Measurements from ENCODE around the gene CLTB.

The CLTB gene

GRCh38 chr5:176407456-176408251 lies 8.7 kb downstream of the CLTB start:
- TF ChIP-seq CTCF (IDR thresholded peaks at IDR 0.05; ENCODE audit: control extremely low read depth, extremely low read depth, low read depth, missing control alignments), result no peak
- DNase-seq (ENCODE audit: extremely low spot score), result no peak
- ChIA-PET POLR2A (interaction anchor here (0.5 kb wide), 1 partner anchor 82 kb away, joined by 7 read pairs; no protein-coding TSS in a partner anchor), CTCF (interaction anchor here (1.2 to 3.7 kb wide), 4 partner anchors 8 to 135 kb away, joined by 3 to 22 read pairs (median 10); partner anchors contain the start of genes CLTB and FAF2)

GRCh38 chr5:176406436-176407052 lies 9.8 kb downstream of the CLTB start:
- DNase-seq (ENCODE audit: extremely low spot score), result no peak
- TF ChIP-seq CTCF (IDR thresholded peaks at IDR 0.05; ENCODE audit: control extremely low read depth, extremely low read depth, low read depth, missing control alignments), result no peak
- CTCF ChIA-PET, result interaction anchor here (1.2 to 3.7 kb wide), 4 partner anchors 10 to 136 kb away, joined by 3 to 22 read pairs (median 10); partner anchors contain the start of genes CLTB and FAF2
- POLR2A ChIA-PET, result no interaction called here

GRCh38 chr5:176405656-176406435 lies 10.5 kb downstream of the CLTB start:
- ChIA-PET POLR2A (interaction anchor here (0.7 kb wide), 1 partner anchor 8 kb away, joined by 7 read pairs; no protein-coding TSS in a partner anchor), CTCF (interaction anchor here (1.2 to 3.7 kb wide), 4 partner anchors 10 to 42 kb away, joined by 3 to 22 read pairs (median 10); partner anchors contain the start of genes CLTB and FAF2)
- TF ChIP-seq CTCF (IDR thresholded peaks at IDR 0.05; ENCODE audit: control extremely low read depth, extremely low read depth, low read depth, missing control alignments), result no peak
- no peak for DNase-seq (ENCODE audit: extremely low spot score)

- TF ChIP-seq CTCF (IDR thresholded peaks at IDR 0.05; ENCODE audit: control extremely low read depth, extremely low read depth, low read depth, missing control alignments), result no peak
- ChIA-PET POLR2A (no interaction called here), CTCF (interaction anchor here (1.1 to 1.3 kb wide), 2 partner anchors 14 to 47 kb away, joined by 4 read pairs; partner anchors contain the start of gene FAF2)
- no peak for DNase-seq (ENCODE audit: extremely low spot score)
Observed at GRCh38 chr5:176401281-176402205, 14.8 kb downstream of the CLTB start.

GRCh38 chr5:176400382-176401156 lies 15.8 kb downstream of the CLTB start:
- no peak for TF ChIP-seq CTCF (IDR thresholded peaks at IDR 0.05; ENCODE audit: control extremely low read depth, extremely low read depth, low read depth, missing control alignments)
- DNase-seq (ENCODE audit: extremely low spot score), result no peak
- ChIA-PET POLR2A (no interaction called here), CTCF (interaction anchor here (1.1 to 1.3 kb wide), 2 partner anchors 15 to 48 kb away, joined by 4 read pairs; partner anchors contain the start of gene FAF2)
